ENCODE measurements around the gene SPAG9. TPM values are rescaled to one million over a fixed set of nuclear protein-coding genes. Genes with fewer than 3 reads are reported as not detected.

SPAG9 gene
- total and polyA plus RNA-seq, 2 of the 8 experiments (the other 6 are each of a cell fraction or from before 2014, with no cell fraction given), result 9.8 to 63.8 TPM

- no peak for TF ChIP-seq CHD7 (IDR thresholded peaks at IDR 0.05; ENCODE audit: insufficient replicate concordance, low read length)
- TF ChIP-seq RXRA (IDR thresholded peaks at IDR 0.05; ENCODE audit: insufficient read depth, low read depth, low read length), result no peak
- no peak for TF ChIP-seq MAX (IDR thresholded peaks at IDR 0.05)
- no peak for TF ChIP-seq EP300 (IDR thresholded peaks at IDR 0.05; ENCODE audit: borderline replicate concordance in 1 of 2, low read depth in 2 of 2, low read length in 2 of 2)
- no peak for TF ChIP-seq POLR2AphosphoS5 (IDR thresholded peaks at IDR 0.05; ENCODE audit: low read depth, low read length)
- no peak for TF ChIP-seq RBBP5 (IDR thresholded peaks at IDR 0.05; ENCODE audit: borderline replicate concordance, low read depth, low read length)
- TF ChIP-seq RNF2 (IDR thresholded peaks at IDR 0.05; ENCODE audit: borderline replicate concordance, low read depth, low read length, missing control alignments, poor library complexity, severe bottlenecking), result no peak
- no peak for TF ChIP-seq EZH2 (IDR thresholded peaks at IDR 0.05; ENCODE audit: low read depth, low read length, severe bottlenecking)
- TF ChIP-seq JUND (IDR thresholded peaks at IDR 0.05; ENCODE audit: low read length), result no peak
- no peak for TF ChIP-seq SIX5 (IDR thresholded peaks at IDR 0.05; ENCODE audit: low read depth, low read length)
These were observed 197.1 kb downstream of the SPAG9 start (continued) for GRCh38 chr17:50923611-50924010.

Measured in H1 (cell line).